ENCODE results near the gene POLG2. TPM values are rescaled to one million over a fixed set of nuclear protein-coding genes. Genes with fewer than 3 reads are reported as not detected.

POLG2 gene
- total and polyA plus RNA-seq, 2 donors (not counting 3 experiments of a cell fraction or from before 2014, with no cell fraction given): 6.5 to 18.6 TPM

- Histone ChIP-seq H3K4me3 (replicated peaks in 1 of 3; ENCODE audit: insufficient read depth in 1 of 3, low read depth in 1 of 3, low read length in 3 of 3) (no peak overlapping the region), H3K9me1 (replicated peaks; ENCODE audit: control insufficient read depth, extremely low read depth, insufficient read depth, low read length) (no peaks in the 10 kb centered on the region), H3K4me2 (ENCODE audit: insufficient read depth, low read length) (peak overlapping the region; percentile 57), H3K9ac (replicated peaks; ENCODE audit: extremely low read depth, insufficient read depth, low read length) (no peak overlapping the region), H3K79me2 (ENCODE audit: control insufficient read depth, insufficient read depth, low read length) (no peaks in the 10 kb centered on the region), H3K27me3 (ENCODE audit: control insufficient read depth in 2 of 2, insufficient read depth in 2 of 2, low read length in 2 of 2) (no peaks in the 10 kb centered on the region), H3K36me3 (ENCODE audit: control insufficient read depth in 2 of 2, extremely low read depth in 1 of 2, insufficient read depth in 2 of 2, low read length in 2 of 2) (peaks cover 0 to 3% of the 10 kb centered on the region in 2 experiments), H3K4me1 (ENCODE audit: control insufficient read depth, extremely low read depth, insufficient read depth, low read length) (peaks cover 14% of the 10 kb centered on the region), H3K9me3 (replicated peaks; ENCODE audit: control insufficient read depth, insufficient read depth, low read length) (no peaks in the 10 kb centered on the region), H2AFZ (ENCODE audit: low read depth, low read length) (peak overlapping the region; percentile 54), H3K27ac (ENCODE audit: insufficient read depth, low read depth, low read length) (peak overlapping the region; percentile 53), H4K20me1 (replicated peaks; ENCODE audit: control insufficient read depth, extremely low read depth, insufficient read depth, low read length) (no peaks in the 10 kb centered on the region)
- TF ChIP-seq GATA2 (IDR thresholded peaks at IDR 0.05; ENCODE audit: insufficient read depth, insufficient read length, low read depth, low read length) (no peak), FOS (IDR thresholded peaks at IDR 0.05; ENCODE audit: borderline replicate concordance, insufficient read depth, low read length) (no peak), CTCF (IDR thresholded peaks at IDR 0.05; ENCODE audit: extremely low read depth in 1 of 2, insufficient read depth in 1 of 2, low read depth in 1 of 2, low read length in 2 of 2) (no peak), POLR2A (IDR thresholded peaks at IDR 0.05; ENCODE audit: low read depth, low read length) (no peak), MAX (IDR thresholded peaks at IDR 0.05; ENCODE audit: insufficient read depth, insufficient read length) (no peak), JUN (IDR thresholded peaks at IDR 0.05; ENCODE audit: borderline replicate concordance, insufficient read depth, insufficient read length, low read depth) (peak; percentile 67)
- FAIRE-seq (no peak), DNase-seq (ENCODE audit: low read depth, low spot score) (peak; percentile 86)
- POLR2A ChIA-PET: no interaction called here
- BruUV-seq (replicated peaks): no TSS peak
- CTCF ChIA-PET: no interaction called here
- intact Hi-C loops (cut with micrococcal nuclease): loop anchor here (5.0 kb wide), 1 partner anchor 39 kb away; no protein-coding TSS in a partner anchor
- dilution Hi-C loops (cut with MboI; ENCODE audit: extremely low pct_ligation_motif_present, low sequenced_read_pairs): no loop called here
Observed at GRCh38 chr17:64461788-64462187, 35.1 kb downstream of the POLG2 start.

Measured in endothelial cell of umbilical vein (primary cell).